GM20000 (cell line): ENCODE data around the gene SEMA5A.

ENCODE experiments used
- DNase-seq: peaks from one replicate; pipeline ENCODE4 v3.0.0; 2012; ENCODE audit warnings: low spot score
- TF ChIP-seq, protein P1 (sequence below): IDR thresholded peaks from 2 replicates; pipeline ENCODE4 v1.5.1; 2012; ENCODE audit warnings: mild to moderate bottlenecking, control low read depth; ENCODE audit errors: extremely low read depth, missing control alignments

Gene SEMA5A

GRCh38 chr5:9350301-9350797 is 195.5 kb downstream of the SEMA5A start:
- no peak for DNase-seq
- TF ChIP-seq, protein P1, sequence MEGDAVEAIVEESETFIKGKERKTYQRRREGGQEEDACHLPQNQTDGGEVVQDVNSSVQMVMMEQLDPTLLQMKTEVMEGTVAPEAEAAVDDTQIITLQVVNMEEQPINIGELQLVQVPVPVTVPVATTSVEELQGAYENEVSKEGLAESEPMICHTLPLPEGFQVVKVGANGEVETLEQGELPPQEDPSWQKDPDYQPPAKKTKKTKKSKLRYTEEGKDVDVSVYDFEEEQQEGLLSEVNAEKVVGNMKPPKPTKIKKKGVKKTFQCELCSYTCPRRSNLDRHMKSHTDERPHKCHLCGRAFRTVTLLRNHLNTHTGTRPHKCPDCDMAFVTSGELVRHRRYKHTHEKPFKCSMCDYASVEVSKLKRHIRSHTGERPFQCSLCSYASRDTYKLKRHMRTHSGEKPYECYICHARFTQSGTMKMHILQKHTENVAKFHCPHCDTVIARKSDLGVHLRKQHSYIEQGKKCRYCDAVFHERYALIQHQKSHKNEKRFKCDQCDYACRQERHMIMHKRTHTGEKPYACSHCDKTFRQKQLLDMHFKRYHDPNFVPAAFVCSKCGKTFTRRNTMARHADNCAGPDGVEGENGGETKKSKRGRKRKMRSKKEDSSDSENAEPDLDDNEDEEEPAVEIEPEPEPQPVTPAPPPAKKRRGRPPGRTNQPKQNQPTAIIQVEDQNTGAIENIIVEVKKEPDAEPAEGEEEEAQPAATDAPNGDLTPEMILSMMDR = no peak

DNA sequence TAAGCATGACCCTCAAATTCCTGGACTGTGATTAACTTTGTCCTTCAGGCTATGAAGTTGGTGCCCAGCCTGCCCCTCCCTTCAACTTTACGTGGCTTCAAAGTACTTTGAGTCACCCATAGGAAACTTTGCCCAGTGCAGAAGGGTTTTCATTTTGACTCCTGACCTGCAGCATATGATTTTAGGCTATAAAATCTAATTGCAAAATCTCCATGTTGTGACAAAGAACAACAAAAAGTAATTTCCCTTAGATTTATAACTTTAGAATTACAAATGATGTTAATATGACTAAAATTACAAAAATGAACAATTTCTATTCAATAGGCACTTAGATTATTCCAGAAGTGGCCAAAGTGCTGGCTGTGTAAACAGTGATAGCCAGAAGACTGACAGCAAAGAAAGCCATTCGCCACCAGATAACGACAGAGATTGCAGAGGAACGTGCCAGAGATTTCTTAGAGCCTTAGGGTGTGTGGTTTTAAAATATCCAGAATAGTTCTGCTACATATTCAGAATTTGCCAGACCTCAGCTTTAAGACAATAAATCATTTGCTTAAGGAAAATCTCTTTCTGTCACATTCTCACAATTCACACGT is 197.4 kb downstream of the SEMA5A start:
- DNase-seq = no peak
- TF ChIP-seq, protein P1 = no peak

DNA sequence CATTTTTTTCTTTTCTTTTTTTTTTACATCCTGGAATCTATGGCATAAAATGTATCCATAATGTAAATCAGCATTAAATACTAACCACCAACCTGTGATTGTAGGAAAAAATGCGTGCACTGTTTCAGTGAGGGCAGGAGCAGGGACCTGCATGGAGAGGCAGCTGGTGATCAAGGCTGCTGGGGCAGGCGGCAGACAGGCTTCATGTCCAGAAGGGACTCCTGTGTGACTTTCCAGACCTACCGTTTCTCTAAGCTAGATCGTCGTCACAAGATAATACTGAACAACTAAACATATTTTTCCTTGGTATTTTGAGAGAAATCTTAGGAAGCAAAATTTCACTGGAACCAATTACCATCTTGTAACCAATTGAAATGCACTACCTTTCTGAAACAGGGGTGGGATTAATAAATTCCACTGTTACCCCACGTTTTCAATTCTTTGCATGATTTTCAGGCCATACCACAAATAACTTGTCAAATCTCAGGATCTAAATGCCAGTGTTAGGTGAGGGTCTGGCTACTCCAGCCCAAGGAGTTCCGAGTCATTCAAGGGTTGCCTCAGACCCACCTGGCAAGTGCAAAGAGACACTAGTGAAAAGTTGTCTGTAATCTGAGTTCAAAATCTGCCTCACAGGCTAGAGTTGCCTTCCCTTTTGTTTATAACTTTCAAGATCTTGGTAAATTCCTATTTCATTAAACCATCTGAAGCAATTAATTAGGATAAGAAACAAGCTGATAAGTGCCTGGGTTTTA is 198.2 kb downstream of the SEMA5A start:
- DNase-seq = no peak
- TF ChIP-seq, protein P1 = no peak

DNA sequence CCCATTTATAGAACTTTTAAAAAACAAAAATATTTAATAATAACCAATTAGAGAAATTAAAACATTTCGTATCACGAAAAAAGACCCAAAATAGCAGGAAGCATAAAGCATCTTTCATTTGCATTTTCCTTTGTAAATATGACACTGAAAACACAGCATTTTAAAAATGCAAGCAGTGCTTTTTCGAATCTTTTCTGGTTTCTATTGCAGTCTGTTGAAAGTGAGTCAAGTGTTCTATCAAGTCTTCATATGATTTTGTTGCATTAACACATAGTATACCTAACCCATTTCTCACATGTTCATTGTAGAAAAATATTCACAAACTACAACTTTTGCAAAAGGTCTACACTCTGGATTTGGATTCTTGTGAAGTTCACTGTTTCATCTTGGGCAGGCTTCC is 198.8 kb downstream of the SEMA5A start:
- TF ChIP-seq, protein P1 = no peak

GRCh38 chr5:9344751-9345240 is 201.1 kb downstream of the SEMA5A start:
- TF ChIP-seq, protein P1 = no peak
- DNase-seq = no peak

More for the DNA sequence above, 198.8 kb downstream of the SEMA5A start:
- no peak for DNase-seq

DNA sequence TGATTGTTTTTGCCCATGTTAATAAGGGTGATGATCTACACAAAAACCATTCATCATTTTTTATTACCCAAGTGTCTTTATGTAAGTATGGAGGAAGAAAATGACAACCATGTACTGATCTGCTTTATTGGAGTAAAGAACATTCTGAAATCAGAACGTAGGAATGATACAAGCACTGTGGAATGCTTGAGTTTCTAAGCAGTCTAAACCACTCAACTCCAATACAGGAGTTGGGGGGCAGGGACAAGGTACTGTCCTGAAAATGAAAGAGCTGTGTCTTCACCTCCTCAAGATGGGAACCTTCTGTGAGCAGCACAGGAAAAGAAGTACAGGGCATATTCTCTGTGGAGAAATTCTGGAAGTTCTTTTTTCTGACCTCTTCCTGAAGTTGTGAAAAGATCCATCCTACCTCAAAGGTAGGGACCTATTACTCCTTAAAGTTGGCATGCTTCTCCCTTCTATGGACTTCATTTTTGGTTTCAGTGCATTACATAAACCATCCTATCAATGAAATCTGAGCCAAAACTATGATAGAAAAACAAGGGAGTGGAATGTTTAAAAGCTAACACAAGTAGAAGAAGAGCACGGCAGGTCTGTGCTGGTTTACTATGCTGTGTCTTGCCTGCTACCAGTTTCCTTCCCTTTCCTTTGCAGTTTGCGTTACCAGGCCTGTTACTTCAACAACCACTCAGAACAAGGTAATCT is 202.6 kb downstream of the SEMA5A start:
- DNase-seq = no peak
- TF ChIP-seq, protein P1 = no peak

DNA sequence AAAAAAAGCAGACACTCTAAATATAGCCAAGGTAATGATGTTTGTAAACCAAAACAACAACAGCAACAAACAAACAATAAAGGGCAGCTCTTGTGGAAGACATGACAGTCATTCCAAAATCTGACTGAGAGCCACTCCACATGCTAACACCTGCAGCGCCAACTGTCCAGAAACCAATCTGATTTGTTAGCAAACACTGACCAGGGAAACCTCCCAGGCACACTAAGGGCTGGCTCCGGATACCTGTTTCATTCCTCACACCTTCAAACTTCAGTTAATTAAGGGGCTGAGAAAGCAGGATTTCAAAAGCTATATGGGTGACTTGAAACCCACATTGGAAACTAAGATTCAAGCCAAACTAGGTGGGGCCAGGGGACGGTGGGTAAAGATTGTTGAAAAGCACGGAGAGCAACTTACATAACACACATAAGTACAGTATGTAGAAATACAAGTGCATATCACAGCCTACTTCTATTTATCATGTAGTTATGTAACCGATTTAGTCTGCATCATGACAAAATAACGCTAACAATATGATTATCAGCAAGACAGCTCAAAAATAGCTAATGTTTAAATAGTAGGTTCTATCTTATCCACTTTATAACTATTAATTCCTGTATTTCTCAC is 203.6 kb downstream of the SEMA5A start:
- TF ChIP-seq, protein P1 = no peak
- no peak for DNase-seq
